ENCODE results near the gene EML2.

DNA sequence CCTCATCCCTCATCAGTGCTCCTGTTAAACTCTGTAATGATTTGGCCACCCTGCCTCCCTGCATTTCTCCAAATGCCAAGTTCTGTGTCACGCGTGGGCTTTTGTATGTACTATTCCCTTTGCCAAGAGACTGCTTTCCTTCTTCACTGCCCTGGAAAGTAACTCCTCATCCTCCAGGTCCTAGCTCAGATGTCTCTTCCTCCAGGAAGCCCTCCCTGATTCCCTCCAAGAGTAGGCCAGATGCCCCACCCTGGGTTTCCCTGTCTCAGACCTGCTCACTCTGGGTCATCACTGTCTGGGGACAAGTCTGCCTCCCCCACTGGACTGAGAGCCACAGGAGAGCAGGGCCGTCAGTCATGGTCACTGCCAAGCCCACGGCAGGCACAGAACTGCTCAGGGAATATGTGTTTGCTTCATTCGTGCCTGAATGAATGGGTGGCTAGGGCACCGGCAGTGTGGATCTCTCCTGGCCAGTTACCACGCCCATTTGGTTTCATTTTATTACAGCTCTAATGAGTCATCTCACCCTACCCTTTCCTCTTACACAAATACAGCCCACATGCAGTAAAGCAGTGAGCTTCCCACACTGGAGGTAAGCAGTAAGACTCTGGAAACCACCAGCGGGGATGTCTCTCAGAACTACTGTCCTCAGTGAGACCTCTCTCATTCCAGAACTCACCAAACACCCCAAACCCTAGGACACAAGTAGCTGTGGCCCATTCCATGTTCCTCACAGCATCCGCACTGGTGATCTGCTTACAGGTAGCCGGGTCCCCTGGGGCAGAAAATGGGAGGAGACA lies 25.1 kb downstream of the EML2 start:
- TF ChIP-seq, protein P1, sequence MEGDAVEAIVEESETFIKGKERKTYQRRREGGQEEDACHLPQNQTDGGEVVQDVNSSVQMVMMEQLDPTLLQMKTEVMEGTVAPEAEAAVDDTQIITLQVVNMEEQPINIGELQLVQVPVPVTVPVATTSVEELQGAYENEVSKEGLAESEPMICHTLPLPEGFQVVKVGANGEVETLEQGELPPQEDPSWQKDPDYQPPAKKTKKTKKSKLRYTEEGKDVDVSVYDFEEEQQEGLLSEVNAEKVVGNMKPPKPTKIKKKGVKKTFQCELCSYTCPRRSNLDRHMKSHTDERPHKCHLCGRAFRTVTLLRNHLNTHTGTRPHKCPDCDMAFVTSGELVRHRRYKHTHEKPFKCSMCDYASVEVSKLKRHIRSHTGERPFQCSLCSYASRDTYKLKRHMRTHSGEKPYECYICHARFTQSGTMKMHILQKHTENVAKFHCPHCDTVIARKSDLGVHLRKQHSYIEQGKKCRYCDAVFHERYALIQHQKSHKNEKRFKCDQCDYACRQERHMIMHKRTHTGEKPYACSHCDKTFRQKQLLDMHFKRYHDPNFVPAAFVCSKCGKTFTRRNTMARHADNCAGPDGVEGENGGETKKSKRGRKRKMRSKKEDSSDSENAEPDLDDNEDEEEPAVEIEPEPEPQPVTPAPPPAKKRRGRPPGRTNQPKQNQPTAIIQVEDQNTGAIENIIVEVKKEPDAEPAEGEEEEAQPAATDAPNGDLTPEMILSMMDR (IDR thresholded peaks at IDR 0.05), result no peak
- TF ChIP-seq POLR2A (IDR thresholded peaks at IDR 0.05), result peak; percentile 25 to 69
